GM19324 (cell line): ENCODE results near the gene AFAP1L2.

ENCODE experiments used
- ATAC-seq: cut with Tn5 transposase; IDR thresholded peaks from one replicate; pipeline ENCODE4 v1.9.1; 2021; ENCODE audit warnings: mild to moderate bottlenecking, moderate library complexity; ENCODE audit not compliant: unreplicated experiment, low FRiP score

AFAP1L2 gene

DNA sequence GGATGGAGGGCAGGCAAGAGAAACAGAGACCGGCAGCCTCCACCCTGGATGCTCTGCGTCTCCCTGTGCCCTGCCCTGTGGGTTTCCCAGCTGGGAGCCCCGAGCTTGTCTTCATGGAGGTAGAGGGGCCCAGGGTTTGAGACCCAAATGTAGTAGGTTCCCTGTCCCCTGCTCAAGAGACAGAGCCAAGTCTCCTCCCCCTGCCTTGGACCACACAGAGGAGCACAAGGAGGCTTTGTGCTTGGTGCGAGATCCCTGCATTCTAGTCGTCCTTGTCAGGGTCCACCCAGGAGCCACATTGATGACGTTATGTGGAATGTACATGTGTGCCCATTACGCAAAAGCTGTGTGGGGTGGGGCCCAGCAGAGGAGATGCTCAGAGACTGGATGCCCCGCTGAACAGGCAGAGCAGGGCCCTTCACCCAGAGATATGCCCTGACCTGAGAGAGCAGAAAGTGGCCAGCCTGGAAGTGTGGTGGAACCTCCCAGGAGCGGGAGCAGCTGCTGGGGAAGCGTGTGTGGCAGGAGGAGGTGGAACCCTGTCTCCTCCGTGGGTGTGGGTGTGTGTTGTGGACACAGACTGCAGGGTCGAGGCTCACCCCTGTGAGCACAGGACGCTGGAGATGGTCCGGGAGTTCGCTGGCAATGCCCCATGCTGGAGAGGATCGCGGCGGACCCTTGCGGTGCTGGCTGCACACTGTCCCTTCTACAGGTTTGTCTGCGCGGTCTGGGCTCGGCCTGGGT lies 126.0 kb downstream of the AFAP1L2 start:
- no peak for ATAC-seq

DNA sequence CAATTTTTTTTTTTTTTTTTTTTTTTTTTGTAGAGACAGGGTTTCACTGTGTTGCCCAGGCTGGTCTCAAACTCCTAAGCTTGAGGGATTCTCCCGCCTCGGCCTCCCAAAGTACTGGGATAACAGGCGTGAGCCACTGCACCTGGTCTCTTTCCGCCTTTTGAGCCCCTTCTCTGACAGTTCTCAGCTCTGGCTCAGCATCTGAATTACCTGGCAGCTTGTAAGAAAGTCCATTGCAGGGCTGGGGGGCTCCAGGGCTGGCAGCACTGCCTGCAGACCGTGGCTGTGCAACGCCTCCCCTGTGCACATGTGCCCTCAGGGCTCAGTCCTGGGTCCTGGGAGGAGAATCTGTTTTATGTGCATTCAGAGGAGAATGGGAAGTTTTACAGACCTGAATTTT lies 127.6 kb downstream of the AFAP1L2 start:
- ATAC-seq, result no peak

DNA sequence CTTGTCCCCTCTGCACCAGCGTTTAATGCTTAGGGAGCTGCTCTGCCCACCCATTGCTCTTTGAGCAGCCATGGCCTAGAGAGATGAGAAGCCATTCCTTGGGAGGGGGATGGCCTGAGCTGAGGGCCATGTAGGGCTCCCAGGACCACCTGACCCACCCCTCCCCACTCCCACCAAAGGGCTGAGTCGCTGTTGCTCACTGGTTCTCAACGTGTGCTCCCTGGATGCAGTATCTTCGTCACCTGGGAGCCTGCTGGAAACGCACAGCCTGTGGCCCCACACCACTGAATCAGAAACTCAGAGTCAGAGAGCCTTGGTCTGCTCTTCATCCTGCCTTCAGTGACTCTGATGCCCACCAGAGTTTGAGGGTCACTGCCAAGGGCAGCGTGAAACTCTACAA lies 128.2 kb downstream of the AFAP1L2 start:
- no peak for ATAC-seq

DNA sequence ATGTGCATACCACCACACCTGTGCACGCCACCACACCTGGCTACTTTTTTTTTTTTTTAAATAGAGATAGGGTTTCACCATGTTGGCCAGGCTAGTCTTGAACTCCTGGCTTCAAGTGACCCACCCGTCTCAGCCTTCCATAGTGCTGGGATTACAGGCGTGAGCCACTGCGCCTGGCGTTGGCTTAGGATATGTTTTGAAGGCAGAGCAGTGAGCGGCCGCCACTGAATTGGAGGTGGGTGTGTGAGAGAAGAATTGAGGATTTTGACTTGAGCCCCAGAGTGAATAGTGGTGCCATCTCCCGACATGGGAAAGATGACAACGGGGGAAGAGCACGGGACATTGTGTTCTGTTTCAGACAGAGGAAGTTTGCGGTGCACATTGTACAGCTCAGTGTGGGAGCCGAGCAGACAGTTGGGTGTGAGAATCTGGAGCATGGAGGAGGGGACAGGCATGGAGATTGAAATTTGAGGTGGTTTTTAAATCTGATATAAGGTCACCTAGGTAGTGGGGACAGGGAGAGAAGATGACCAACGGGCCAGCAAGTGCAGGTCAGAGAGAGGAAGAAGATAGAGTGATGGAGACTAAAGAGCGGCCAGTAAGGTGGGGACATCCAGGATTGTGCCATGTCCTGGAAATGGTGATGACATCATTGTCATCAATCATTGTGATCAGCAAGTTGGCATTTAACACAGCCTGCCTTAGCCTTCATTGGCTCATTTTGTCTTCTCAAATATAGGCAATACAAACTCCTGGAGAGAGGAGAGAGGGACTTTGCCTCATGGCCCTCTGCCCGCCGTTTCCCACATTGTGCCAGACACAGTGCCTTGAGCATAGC lies 129.5 kb downstream of the AFAP1L2 start:
- ATAC-seq, result no peak

DNA sequence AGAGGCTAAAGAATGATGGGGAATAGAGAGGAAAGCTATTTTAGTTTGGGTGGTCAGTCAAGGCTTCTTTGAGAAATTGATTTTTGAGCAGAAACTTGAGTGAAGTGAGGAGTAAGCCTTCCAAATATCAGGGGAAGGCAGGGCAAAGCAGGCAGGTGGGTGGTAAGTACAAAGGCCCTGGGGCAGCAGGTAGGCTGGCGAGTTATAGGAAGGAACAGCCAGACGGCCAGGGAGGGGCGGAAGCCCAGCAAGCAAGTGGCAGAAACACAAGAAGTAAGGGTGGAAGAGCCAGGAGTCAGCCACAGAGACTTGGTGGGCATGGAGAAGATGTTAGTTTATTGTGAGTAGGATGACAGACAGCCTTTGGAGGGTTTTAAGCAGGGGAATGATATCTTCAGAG lies 130.4 kb downstream of the AFAP1L2 start:
- ATAC-seq, result no peak

DNA sequence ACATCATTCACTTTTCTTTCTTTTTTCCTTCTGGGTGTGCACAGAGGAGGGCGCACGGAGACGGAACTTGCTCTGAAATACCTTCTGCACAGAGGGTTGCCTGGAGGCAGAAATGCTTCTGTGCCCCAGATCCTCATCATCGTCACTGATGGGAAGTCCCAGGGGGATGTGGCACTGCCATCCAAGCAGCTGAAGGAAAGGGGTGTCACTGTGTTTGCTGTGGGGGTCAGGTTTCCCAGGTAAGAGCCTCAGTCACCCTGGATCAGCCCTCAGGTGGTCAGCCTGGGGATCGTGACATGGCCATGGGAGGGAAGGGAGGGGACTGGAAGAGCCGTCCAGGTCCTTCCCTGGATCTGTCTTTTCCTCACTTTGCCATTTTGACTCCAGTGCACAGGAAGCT lies 131.6 kb downstream of the AFAP1L2 start:
- no peak for ATAC-seq

DNA sequence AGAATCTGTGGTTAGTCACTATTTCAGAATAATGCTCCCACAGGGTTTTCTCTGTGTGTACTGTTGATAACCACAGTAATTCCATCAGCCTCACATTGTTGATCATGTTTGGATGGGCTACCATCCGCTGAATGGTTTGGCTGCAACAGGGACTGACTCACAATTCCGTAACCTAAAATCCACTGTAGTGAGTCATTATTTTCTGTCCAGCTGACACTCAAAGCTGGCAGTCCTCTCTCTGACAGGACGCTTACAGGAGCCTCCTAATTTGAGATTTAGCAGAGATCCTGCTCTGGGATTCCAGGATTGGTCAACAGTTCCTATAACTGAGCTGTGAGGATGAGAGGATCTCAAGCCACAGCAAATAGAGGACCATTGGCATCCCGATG lies 132.5 kb downstream of the AFAP1L2 start:
- ATAC-seq, result no peak

DNA sequence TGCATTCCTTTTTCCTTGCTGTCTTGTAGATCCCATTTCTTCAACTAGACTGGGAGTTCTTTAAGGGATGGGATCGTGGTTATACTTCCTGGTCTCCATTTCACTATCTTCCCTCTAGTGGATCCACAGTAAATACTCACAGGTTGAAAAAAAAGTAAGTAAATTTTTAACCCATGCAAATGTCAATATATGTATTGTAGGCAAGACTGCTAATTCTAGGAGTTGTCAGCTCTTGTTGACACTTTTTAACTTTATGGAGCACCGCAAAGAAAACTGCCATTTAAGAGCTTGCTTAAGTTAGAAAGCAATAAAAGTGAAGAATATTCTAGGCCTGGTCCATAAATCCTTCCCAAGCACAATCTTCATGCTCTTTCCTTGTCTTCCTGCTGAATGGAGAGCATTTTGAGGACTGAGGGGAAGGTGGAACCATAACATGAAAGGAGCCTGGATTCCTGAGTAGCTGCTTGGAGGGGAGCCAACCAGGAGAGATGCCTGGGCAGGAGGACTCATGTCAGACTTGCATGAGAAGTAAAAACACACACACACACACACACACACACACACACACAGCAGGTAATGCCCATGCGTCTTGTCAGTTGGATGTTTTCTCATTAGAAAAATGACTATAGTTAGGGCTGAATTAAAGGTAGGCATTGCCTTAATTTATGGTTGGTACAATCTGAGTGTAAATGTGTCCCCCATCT lies 133.1 kb downstream of the AFAP1L2 start:
- ATAC-seq, result no peak

DNA sequence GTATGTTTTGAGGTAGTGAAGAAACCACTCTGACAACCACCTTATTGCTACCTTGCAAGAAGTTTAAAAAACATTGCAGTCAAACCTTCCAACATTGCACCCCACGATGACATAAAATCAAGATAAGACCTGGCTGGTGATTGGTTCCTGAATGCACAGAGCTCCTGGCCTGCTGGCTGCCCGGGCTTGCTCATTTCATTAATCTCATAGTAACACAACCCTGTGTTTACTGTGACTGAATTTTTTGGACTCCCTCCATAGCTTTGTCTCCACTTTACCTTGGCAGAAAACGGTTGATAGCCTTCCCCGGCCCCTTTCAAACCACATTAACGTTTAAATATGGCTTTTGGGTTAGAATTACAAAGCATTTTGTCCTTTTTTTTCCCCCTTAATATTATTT lies 137.8 kb downstream of the AFAP1L2 start:
- ATAC-seq, result no peak

DNA sequence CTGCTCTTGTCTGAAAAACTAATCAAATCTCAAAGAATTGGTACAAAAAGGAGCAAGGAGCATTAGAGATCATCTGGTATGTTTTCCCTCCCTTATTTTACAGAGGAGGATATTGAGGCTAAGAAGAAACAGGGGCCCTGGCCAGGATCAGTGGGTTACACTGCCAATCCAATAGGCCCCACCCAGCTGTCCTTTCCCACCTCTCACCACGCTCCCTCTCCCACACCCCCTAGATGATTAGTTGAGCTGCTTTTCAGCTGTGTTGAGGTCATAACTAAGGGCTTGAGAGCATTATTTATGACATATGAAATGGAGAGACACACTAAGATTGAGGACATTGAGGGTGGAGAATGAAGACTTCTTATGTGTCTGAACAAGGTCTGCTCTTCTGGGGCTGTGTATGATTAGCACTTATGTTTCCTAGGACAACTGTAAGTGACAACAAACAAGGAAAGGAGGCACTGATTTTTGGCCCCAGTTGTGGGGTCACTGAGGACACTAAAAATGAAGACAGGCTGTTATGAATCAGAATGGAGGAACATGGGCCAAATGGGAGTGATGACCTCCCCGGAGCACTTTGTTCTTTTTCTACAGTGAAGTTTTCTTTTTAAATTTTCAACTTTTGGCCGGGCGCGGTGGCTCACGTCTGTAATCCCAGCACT lies 138.8 kb downstream of the AFAP1L2 start:
- no peak for ATAC-seq

DNA sequence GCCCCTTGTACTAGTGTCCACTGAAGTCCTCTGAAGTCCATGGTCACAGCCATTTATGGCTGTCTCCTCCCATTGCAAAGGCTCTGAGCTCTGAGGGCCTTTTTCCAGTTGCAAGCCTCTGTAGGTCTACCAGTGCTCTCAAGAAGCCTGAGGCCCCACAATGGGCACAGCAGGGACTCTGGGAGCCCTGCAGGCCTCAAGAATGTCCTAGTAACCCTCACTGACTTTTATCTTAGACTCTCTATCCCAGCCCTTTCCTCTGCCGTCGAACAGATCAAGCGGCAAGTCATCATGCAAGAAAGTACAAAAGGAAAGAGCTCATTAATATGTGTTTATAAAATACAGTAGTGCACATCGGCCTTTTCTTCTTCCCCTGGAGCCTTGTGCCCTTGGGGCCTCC lies 141.8 kb downstream of the AFAP1L2 start:
- no peak for ATAC-seq

DNA sequence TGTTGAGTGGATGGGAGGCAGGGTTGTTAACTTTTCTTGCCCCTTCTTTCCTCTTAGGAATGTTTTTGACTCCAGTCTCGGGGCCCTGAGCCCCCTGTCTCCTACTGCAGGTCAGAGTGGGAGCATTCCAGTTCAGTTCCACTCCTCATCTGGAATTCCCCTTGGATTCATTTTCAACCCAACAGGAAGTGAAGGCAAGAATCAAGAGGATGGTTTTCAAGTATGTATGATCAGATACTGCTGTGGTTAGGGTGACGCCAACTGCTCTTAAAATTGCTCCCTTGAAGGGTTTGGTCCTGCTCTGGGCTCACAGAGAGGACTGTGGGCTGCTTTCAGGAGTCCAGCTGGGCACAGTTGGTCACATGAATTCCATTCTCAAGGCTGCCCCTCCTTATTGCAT lies 143.2 kb downstream of the AFAP1L2 start:
- ATAC-seq, result no peak

DNA sequence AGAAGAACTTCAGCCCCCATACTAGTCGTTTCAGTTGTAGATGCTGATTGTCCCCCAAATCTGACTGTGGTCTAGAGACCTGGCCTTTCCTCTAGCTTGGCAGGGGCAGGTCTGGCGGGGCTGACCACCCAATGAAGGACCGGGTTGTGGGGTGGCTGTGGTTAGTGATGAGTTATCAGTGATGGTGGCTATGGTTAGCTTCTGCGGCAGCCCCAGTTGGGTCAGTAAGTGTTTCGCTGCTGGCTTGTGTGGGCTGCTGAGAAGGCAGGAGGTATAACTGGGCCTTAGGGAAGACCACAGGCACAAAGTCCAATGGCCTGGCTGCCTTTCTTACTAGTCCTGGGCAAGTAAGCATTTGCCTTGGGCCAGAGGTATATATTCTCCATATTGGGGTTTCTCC lies 143.9 kb downstream of the AFAP1L2 start:
- ATAC-seq, result no peak

DNA sequence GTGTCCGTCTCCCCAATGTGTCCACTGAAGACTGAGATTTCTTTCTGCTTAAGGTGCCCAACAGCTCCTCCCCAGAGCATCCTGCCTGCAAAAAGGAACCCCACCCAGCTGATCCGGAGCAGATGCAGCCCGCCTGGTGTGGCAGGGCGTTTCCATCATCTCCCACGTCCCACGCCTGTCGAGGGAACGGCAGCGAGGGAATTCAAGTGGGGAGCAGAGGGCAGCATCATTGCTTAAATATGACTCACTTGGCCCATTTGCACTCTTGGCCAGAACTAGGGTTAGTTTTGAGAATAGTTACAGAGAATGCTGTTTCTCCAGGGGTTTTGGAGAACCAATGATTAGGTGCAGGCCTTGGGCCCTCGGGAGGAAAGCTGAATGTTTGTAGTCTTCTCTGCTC lies 144.5 kb downstream of the AFAP1L2 start:
- ATAC-seq, result no peak

DNA sequence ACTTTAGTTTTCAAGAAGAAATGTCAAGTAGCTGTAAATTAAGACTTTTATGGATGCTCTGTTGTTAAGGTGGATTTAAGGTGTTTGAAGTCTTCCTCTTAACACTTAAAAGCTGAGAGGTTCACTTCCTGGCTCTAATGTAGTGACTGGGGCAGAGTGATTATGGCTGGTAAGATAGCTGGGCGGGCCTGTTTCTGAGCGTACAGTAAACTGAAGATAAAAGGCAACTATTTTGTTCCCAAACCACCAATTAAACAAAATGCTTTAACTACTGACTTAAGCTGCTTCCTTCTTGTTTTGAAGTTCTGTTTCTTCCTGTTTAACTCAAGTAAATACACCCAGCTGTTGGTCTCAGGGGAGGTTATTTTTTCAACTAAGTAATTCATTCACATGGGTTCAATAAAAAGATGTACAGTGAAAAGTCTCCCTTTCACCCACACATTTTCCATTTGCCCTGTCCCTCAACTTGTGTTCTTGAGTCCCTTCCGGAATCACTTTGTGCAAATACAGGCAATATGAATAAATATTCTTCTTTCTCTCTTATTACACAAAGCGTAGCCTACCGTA lies 145.9 kb downstream of the AFAP1L2 start:
- ATAC-seq, result no peak

DNA sequence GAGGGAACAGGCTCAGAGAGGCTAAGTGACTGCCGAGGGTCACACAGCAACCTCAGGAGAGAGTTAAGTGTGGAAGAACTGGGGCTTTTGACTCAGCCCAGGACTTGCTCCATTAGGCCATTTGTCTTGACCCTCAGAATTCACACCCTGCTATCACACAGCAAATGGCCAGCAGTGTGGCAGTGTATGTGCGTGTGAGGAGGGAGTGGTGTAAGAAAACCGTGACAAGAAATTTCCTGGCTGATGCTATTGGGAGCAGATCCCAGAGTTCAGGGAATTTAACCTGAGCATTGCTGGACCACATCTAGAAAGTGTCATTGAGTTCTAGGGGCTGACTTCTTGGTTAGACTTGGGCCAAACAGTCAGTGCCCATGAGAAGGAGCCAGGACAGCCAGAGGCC lies 146.8 kb downstream of the AFAP1L2 start:
- no peak for ATAC-seq

DNA sequence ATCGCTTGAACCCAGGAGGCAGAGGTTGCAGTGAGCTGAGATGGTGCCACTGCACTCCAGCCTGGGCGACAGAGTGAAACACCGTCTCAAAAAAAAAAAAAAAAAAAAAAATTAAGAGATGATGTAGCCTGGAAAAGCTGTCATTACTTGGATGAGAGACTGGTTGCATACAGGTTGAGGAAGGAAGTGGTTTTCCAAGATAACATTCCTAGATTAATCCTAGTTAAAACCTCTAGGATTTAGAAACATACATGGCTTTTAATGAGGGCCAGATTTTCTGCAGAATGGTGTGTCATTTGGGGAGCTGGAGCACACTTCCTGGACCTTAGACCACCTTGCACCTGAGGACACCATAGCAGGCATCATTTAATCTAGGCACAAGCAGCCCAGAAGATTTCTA lies 147.5 kb downstream of the AFAP1L2 start:
- no peak for ATAC-seq

DNA sequence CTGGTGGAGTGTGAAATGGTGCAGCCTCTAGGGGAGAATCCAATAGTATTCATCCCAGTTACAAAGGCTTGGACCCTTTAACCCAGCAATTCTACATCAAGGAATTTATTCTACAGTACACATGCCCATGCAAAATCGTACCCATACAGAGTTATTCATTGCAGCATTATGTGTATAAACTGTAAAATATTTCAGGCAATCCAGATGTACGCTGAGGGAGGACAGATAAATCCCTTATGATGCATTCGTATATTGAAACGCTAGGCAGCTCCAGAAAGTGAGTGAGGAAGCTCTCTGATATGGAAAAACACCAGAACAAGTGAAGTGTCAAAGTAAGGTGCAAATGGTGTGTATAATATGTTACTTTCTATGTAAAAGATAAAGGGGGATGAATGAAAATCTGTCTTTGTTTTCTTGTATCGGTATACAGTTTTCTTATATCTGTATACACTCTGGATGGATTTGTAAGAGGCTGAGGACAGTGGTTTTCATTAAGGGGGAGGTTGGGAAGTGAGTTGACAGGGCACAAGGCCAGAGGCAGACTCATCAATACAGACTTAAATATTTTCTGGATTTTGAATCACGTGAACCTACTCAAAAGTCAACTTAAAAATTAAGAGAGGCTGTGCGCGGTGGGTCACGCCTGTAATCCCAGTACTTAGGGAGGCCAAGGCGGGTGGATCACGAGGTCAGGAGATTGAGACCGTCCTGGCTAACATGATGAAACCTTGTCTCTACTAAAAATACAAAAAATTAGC lies 148.1 kb downstream of the AFAP1L2 start:
- no peak for ATAC-seq

DNA sequence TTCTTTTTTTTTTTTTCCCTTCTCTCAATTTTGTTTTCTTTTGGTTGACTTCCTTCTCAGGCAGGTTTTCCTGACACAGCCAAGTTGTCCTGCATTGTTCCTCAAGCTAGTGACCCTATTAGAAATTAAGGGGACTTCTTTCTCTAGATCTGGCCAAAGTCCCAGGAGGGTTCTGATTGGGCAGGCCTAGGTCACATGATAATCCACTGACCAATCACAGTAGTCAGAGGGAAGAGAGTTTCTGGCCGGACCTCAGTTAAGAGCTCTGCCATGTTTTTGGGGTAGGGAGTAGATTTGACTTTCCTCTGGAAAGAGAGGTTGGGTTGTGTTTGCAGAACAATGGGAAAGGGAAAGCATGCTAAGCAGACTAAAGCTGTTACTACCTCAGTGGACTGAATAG lies 149.1 kb downstream of the AFAP1L2 start:
- ATAC-seq, result no peak

DNA sequence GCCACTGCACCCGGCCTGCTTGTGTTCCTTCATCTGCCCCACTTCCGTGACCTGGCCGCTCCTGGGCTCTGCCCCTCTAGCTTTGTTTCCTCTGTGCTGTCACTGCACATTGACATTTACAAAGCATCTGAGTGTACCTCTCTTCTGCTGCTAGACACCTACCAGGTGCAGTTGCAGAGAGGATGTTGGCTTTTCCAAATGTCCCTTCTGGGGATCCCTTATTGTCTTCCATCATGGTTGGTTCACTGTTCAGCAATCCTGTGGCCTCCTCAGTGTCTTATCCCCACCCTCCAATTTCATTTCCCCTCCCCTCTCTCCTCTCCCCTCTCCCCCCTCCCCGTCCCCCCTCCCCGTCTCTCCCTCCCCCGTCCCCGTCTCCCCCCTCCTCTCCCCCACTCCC lies 151.4 kb downstream of the AFAP1L2 start:
- no peak for ATAC-seq
